Transverse colon (tissue), 4 donors: ENCODE measurements around the gene OR52A1.

Experiments used
- CTCF ChIP-seq, 5 experiments: fragments of 200-600 bp in 3 of 5; fragments of 450-650 bp in 2 of 5; sonication (generic) in 3 of 5; IDR thresholded peaks; 1 replicate in 2 of 5; 2 replicates in 3 of 5; pipeline ENCODE4 v1.5.1; 2016 to 2017; ENCODE audit warnings: antibody characterized with exemption in 5 of 5, inconsistent platforms in 3 of 5, mild to moderate bottlenecking in 2 of 5, moderate library complexity in 1 of 5
- EP300 ChIP-seq: sonication (generic); formaldehyde crosslinking; IDR thresholded peaks from one replicate; pipeline ENCODE4 v1.6.1; 2017; ENCODE audit warnings: antibody characterized with exemption, low read depth
- POLR2A ChIP-seq: fragments of 450-650 bp; IDR thresholded peaks from one replicate; pipeline ENCODE4 v1.6.1; 2016; ENCODE audit warnings: antibody characterized with exemption, mild to moderate bottlenecking, moderate library complexity
- POLR2AphosphoS5 ChIP-seq, 3 donors: sonication (generic); formaldehyde crosslinking; IDR thresholded peaks; one replicate each; pipeline ENCODE4 v1.6.1; 2016; ENCODE audit warnings: antibody characterized with exemption in 3 of 3

- no peak for TF ChIP-seq POLR2A
- TF ChIP-seq EP300 = no peak
- TF ChIP-seq CTCF (IDR thresholded peaks at IDR 0.05) = no peak
- TF ChIP-seq POLR2AphosphoS5 (IDR thresholded peaks at IDR 0.05) = no peak
These were observed 38.2 kb upstream of the OR52A1 start for GRCh38 chr11:5192738-5193137.
